Activated CD4-positive, alpha-beta T cell treated with anti-CD3 and anti-CD28 coated beads, Interleukin-2, amount 50 U/mL, for 24 hours (primary cell): Measurements from ENCODE around the gene TP53TG3C.
"Not testable (repeated sequence)": the region's sequence is repeated elsewhere in the genome, so short reads cannot be mapped to it uniquely, and the experiment has no call there.

Experiments
- DNase-seq, 2 donors: peaks; one replicate each; pipeline ENCODE4 v3.0.0-alpha.2; 2020; ENCODE audit warnings: low read depth in 1 of 2, low spot score in 1 of 2

Gene TP53TG3C

GRCh38 chr16:33193926-33194325 is at the start of gene TP53TG3C:
TP53TG3C (plus strand) TSS chr16:33194226; CDS start chr16:33194294, 68 bp downstream.
- DNase-seq: not testable (repeated sequence)
